HG02840 (cell line): ENCODE measurements around the gene PAQR9.
"Not testable (repeated sequence)": the region's sequence is repeated elsewhere in the genome, so short reads cannot be mapped to it uniquely, and the experiment has no call there.

ENCODE experiments used
- ATAC-seq: cut with Tn5 transposase; IDR thresholded peaks from one replicate; pipeline ENCODE4 v1.9.1; 2021; ENCODE audit warnings: mild to moderate bottlenecking, moderate library complexity, moderate number of reproducible peaks; ENCODE audit not compliant: unreplicated experiment, low FRiP score

Gene PAQR9, protein sequence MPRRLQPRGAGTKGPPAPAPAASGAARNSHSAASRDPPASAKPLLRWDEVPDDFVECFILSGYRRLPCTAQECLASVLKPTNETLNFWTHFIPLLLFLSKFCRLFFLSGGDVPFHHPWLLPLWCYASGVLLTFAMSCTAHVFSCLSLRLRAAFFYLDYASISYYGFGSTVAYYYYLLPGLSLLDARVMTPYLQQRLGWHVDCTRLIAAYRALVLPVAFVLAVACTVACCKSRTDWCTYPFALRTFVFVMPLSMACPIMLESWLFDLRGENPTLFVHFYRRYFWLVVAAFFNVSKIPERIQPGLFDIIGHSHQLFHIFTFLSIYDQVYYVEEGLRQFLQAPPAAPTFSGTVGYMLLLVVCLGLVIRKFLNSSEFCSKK

DNA sequence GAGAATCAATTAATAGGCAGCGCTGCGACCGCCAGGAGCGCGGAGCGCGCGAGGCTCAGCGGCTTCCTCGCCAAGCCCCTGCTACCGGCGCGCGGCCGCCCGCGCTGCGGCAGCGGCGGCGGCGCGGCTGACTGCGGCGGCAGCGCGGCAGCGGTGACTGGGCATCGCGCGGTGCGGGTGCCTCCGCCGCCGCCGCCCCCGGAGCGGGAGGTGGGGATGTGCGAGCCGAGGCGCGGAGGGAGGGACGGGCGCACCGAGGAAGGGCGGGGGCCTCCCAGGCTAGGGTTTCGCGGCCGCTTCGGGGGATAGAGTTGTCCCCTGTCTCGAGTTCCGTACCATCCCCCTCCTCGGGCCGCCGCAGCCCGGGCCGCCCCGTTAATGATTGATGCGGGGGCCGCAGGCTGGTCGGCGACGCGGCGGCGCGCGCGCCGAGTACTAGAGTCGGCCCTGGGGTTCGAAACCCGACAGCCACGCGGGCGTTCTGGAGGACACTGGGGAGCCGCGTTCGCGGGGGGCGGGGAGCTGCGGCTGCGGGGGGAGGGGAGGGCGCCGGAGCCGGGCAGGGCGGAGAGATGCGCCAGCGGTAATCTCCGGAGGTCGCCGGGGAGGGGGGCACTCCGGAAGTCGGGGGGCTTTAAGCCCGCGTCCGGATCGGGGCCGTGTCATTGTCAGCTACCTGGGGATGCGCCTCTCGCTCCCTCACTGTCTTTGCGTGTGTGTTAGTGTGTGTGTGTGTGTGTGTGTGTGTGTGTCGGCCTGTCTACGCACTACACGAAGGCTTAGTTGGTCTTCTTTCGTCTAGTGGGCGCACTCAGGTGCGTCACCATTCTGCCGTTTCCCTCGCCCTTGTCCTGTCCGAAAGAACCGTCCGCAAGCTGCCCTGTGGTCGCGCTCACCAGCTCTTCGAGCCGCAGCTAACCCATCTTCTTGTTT is at the start of gene PAQR9:
Gene PAQR9 (minus strand): TSS at position 159 of the 933 bp plus-strand sequence. CDS start 338 bp downstream, outside the sequence.
- ATAC-seq = no peak

DNA sequence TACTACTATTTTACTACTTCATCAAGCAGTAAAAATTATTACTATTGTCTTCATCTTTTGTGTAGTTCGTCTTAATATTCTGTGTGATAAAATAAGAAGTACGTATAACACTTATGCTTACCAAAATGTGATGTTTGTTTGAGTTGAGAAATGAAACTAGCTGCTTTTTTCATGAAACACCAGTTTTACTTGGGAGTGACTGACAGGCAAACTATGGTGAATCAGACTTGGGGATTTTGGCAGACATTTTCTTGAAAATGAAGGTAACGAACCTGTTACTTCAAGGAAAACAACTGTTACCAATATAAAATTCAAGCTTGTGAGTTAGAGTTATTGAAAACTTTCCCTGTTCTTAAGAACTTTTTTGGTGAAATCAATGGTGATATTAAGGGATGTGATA is 48.2 kb upstream of the PAQR9 start:
- no peak for ATAC-seq

DNA sequence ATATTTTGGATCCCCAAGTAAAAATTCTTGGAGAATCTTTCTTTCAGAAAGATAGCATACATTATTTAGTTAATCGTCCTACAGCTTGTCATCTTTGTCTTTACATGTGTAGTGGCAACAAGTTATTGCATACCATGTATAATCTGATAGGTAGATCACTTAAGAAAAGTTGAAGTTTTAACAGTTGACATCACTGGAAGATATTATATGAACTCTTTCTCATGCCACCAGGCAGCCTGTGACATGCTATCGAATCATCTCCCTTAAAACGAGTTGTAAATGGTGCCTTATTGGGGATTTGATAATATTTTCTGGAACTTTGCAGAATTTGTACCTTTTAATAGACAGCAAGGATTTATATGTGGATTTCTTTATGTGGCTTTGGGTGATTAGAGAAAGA is 46.5 kb upstream of the PAQR9 start:
- ATAC-seq = no peak

DNA sequence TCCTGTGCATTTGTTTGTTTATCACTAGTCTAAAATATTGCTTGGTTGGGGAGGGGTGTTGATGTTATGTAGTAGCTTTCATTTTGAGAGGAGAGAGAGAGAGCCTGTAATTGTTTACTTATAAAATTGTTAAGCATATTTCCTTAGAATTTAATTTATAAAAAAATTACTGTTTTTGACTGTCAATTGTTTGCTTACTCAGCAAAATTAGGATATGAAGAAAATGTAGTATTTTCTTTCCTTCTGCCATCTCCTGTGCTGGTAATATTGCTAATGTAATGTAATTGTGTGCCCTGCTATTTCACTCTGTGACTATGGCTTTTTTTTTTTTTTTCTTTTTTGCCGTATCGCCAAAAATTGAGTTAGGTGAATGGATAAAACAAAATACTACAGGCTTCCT is 41.3 kb upstream of the PAQR9 start:
- ATAC-seq = no peak

DNA sequence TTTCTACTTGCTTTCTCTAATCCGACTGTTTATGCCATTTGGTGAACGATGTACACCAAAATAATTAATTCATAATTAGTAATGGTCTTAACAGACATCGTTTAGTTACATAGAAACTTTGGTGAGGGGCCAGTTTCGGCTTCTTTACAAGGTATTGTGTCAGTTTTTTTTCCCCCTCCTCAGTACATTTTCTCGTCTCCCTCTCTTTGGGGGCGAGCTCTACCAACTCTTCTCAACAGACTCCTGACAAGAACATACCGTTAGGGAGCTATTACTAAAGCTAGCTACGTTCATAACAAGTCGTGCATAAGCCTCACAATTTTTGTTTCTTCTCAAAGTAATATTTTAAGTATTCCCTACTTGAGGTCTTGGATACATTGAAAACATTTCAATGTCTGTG is 39.3 kb upstream of the PAQR9 start:
- no peak for ATAC-seq

DNA sequence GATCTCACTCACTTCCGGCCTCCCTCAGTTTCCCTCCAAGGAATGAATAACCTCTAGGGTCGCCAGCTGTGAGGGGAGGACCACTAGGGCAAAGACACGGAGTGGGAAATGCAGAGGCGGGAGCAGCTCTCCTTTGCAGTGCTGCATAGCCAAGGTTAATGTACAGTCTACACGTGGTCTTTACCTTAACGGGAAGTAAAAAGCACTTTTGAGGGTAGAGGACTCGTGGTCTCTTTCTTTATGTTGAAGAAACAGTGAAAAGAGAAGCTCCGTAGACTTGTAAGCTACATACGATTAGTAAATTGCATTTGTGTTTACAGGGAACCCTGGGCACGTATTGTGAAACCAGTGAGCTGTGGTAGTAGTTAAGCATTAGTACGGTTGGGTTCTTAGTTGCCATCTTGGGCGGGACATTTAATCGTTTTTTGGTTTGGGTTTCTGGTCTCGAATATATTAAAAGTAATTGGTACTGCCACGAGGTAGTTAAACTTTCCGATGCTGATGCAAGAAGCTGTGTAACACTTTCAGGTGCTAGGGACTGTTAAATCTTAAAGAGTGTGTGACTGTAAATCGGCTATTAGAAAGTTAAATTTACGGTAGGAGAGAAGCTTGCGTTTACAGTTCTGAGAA is 38.7 kb upstream of the PAQR9 start:
- peak; percentile 25 for ATAC-seq

DNA sequence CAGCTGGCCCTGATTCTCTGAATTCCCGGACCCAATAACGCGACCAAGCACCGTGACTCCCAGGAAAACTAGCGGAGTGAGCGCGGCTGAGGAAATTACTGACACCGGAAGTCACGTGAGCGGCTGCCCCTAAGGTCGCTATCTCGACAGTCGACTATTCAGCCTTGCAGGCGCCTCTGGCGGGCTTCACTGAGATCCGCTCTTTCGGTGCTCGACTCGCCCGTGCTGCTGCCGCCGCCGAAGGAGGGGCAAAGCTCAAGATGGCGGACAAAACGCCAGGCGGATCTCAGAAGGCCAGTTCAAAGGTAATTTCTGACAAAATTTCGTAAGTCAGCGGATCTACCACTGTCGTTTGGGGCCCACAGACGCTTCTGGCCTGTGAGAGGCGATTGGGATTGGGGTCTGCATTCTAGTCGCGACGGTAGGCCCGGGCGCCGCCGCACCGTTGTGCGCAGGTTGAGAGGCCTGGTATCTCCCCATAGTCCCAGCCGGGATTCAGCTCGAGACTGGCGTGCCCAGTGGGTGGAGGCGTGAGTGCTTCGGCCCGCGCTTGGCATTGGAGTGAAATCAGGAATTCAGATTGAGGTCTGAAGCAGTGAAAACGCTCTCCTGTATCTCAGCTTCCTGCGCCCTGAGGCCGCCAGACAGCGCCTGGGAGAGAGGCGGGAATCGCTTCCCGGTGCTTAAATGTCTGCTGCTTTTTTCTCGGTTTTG is 38.1 kb upstream of the PAQR9 start, which contains the start of gene U2SURP:
Gene U2SURP (plus strand): TSS at position 202 of the 714 bp plus-strand sequence. CDS start 59 bp downstream, at position 261.
- ATAC-seq = peak; percentile 90

DNA sequence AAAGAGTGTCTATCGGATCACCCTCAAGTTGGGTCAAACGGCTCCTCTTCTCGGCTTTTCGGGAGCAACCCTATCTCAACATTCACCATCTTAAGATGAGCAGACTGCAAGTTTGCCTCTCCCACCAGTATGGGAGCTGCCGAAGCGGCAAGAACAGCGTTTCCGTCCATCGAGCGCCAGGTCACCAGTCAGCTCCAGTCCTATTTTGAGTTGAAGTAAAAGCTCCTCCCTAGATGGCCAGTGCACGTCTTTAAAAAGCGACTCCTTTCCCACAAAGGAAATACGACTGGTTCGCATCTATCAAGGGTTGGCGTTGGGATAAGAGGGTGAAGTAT is 37.5 kb upstream of the PAQR9 start:
- ATAC-seq = peak; percentile 71

DNA sequence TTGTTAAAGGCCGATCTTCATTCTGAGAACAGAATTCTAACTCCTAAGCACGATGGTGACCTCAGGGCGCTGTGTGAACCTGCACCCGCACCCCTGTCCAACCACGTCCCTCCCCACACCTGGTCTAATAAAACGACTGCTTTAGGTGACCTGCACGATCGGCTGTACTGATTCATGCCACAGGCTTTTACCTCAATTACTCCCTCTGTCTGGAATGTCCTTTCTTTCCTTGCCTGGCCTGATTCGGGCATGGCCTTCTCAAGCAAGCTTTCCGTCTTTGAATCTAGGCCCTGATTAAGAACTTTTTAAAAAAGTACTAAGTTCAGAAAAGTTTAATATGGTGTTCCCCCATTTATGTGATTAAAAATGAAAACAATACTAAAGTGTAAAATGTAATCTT is 37.1 kb upstream of the PAQR9 start:
- ATAC-seq = no peak

DNA sequence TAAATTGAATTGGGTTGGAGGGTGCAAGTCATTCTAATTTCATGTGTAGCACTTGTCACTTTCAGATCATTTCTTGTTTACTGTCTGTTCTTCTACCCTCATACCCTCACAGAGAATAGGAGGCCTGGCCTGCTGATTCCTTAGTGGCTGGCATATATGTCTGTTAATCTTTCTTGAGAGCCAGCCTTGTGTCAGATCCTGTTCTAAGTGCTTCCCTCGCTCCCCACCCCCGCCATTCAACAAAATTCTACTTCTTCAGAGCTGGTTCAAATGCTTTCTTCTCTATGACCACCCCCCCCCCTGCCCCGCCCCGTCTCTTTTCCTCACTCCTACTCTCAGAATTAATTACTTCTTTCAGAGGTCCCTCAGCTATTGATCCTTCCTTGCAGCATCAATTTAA is 36.4 kb upstream of the PAQR9 start:
- ATAC-seq = no peak

DNA sequence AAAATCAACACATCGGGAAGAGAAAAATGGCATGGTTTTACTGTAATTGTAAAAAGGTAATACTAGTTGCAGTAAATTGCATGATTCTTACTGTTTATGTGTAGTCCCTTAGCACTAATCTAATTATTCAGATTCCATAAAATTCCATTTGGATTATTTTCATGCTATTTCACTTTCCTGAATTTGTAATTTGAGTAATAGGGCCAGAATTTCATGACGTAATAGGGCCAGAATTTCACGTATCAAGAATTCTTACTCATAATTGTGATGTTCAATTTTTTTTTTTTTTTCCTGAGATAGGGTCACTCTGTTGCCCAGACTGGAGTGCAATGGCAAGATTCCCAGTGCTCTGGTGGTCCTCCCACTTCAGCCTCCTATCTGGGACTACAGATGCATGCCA is 35.0 kb upstream of the PAQR9 start:
- no peak for ATAC-seq

DNA sequence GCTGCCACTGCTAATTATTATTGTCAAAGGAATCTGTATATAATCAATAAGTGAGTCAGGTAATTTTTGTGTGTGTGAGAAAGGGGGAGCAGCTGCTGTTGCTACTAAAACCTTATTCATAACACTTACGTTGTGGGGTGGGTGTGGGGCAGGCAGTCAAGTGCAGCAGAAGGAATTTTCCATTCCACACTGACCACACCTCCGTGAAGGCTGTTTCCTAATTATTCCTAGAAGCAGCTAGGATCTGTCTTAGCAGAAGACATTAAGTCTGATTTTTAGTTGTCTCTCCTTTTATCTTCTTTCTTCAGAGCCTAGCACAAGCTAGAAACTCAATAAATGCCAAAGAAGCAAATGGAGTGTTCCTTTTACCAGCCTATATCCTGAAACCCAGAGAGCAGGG is 33.9 kb upstream of the PAQR9 start:
- no peak for ATAC-seq

DNA sequence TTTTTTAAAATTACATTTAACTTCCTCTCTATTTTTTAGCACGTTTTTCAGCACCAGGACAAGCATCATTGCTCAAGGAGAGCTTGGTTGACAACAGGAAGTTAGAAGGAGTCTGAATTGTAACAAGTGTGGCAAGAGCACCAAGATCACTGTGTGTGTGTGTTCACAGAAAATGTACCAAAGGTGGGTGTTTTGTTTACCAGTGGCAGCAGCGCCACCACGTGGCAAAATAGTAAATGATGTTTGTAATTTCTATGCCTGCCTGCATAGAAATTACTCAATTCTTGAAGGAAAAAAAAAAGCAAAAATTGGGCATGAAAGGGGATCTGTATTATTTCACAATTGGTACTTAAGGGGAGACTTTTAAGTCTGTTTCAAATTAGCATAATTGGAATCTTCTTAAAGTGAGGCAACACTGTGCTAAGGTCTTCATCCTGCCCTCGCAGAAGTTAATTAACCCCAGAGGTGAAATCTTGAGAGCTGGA is 30.5 kb upstream of the PAQR9 start:
- no peak for ATAC-seq

DNA sequence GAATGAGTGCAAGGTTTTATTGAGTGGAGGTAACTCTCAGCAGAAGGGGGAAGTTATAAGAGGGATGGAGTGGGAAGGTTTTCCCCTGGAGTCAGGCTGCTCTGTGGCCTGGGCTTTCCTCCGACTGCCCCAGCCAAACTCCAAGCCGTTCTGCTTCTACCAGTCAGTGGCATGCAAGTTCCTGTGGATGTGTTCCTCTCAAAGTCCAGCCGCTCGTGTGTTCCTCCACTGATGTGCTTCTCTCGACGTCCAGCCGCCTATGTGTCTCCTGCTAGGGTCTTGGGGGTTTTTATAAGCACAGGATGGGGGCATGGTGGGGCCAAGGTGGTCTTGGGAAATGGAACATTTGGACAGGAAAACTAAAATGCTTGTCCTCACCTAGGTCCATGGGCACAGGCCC is 28.8 kb upstream of the PAQR9 start:
- no peak for ATAC-seq

DNA sequence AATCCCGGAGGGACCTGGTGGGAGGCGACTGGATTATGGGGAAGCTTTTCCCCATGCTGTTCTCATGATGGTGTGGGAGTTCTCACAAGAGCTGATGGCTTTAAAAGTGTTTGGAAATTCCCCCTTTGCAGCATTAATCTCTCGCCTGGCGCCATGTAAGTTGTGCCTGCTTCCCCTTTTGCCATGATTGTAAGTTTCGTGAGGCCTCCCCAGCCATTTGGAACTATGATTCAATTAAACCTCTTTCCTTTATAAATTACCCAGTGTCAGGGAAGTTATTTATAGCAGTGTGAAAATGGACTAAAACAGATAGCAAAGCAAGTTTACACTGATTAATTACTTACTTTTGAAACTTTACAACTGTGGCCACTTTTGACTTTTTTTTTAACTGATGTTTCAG is 27.2 kb upstream of the PAQR9 start:
- ATAC-seq = no peak

DNA sequence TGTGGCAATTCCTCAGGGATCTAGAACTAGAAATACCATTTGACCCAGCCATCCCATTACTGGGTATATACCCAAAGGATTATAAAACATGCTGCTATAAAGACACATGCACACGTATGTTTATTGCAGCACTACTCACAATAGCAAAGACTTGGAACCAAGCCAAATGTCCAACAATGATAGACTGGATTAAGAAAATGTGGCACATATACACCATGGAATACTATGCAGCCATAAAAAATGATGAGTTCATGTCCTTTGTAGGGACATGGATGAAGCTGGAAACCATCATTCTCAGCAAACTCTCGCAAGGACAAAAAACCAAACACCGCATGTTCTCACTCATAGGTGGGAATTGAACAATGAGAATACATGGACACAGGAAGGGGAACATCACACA is 25.4 kb upstream of the PAQR9 start:
- ATAC-seq = not testable (repeated sequence)

DNA sequence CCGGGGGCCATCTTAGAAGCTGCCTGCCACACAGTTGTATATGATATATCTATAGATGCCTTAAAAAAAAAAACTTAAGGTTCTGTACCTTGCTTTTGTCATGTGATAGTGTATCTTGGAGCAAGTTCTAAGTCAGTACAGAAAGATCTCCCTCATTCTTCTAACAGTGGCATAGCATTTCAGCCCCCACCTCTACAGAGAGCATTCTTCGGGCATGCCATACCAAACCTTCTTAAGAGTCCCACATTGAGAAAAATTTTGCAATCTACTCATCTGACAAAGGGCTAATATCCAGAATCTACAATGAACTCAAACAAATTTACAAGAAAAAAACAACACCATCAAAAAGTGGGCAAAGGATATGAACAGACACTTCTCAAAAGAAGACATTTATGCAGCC is 24.7 kb upstream of the PAQR9 start:
- not testable (repeated sequence) for ATAC-seq

DNA sequence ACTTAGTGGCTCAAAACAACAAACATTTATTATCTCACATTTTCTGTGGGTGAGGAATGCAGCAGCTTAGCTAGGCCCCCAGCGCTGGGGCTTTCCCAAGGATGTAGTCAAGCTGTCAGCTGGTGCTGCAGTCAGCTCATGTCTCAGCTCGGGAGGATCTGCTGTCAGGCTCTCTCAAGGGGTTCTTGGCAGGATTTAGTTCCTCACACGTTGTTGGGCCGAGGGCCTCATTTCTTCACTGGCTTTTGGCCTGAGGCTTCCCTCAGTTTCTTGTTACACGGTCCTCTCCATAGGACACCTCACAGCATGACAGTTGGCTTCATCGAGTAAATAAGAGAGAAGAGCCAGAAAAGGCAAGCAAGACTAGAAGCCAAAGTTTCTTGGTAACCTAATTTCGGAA is 24.2 kb upstream of the PAQR9 start:
- ATAC-seq = no peak

DNA sequence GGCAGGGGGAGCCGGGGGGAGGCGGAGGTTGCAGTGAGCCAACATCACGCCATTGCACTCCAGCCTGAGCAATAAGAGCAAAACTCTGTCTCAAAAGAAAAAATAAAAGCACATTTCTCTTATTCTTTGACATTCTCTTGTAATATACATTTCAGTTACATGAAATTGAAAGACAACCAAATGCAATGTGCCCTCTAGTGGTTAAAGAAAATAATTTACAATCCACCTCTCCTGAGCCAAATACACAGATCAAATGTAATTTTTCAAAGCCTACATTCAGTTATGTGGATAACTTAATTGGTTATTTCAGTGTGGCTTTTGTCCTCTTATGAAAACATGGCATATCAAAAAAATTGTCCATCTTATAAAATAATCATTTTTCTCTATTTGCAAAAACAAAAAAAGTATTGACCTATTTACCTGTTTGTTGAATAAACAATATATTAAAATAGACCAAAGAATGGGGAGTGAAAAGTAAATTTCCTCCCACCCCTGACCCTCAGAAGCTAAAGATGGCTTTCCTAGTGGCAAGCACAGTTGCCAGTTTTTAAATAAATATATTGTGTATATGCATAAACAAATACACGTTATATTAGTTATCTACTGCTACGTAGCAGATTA is 23.7 kb upstream of the PAQR9 start:
- no peak for ATAC-seq

DNA sequence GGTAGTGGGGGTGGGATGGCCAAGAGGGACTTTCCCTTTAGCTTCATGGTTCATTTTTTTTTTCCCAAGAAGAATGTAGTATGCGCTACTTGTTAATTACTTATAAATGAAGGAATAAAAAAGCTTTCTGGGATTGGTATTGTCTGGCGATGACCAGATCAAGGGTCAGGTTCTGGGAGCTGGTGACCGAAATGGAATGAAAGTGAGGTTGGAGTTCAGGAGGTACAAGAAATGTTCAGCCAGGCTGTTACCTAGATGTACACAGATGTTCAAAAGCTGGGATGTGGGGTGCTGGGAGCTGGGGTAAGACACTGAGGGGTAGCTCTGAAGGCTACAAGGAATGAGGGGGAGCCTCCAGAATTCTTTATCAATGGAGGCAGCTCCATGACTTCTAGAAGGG is 20.8 kb upstream of the PAQR9 start:
- no peak for ATAC-seq
